ENCODE results near the gene ARHGAP8. TPM values are rescaled to one million over a fixed set of nuclear protein-coding genes. Genes with fewer than 3 reads are reported as not detected.

The ARHGAP8 gene
- total and polyA plus RNA-seq, 4 experiments from 2014 or later: 0.67 TPM; not detected in 3

- H3K4me3 Mint-ChIP-seq: no peak overlapping the region
- Histone ChIP-seq H3K9me3 (ENCODE audit: control insufficient read depth in 1 of 2, low read length in 2 of 2) (no peaks in the 10 kb centered on the region), H3K27ac (ENCODE audit: low read depth, low read length) (no peak overlapping the region), H3K4me3 (ENCODE audit: low read length in 2 of 2) (no peak overlapping the region), H3K36me3 (ENCODE audit: insufficient read depth, low read length) (no peaks in the 10 kb centered on the region), H3K27me3 (ENCODE audit: insufficient read depth, low read length) (no peaks in the 10 kb centered on the region), H3K4me1 (ENCODE audit: insufficient read depth, low read length) (no peaks in the 10 kb centered on the region)
- DNase-seq: no peak
- ChIA-PET POLR2A (ENCODE audit: partially characterized antibody) (no interaction called here), CTCF (ENCODE audit: partially characterized antibody) (no interaction called here)
- no peak overlapping the region for H3K27ac Mint-ChIP-seq
- H3K27me3 Mint-ChIP-seq: peaks cover 4 to 5% of the 10 kb centered on the region in 2 donors
- H3K36me3 Mint-ChIP-seq: no peaks in the 10 kb centered on the region
- H3K4me1 Mint-ChIP-seq: no peaks in the 10 kb centered on the region
- H3K9me3 Mint-ChIP-seq: peaks cover 0 to 2% (median 0%) of the 10 kb centered on the region in 8 donors
- intact Hi-C loops (cut with micrococcal nuclease): no loop called here
Observed at GRCh38 chr22:44862981-44863860, 110.8 kb downstream of the ARHGAP8 start.

GRCh38 chr22:44865193-44866057 lies 113.0 kb downstream of the ARHGAP8 start:
- no peaks in the 10 kb centered on the region for H3K4me1 Mint-ChIP-seq
- H3K4me3 Mint-ChIP-seq: no peak overlapping the region
- no peak overlapping the region for H3K4me3 ChIP-seq (ENCODE audit: low read length in 2 of 2)
- H3K27me3 ChIP-seq (ENCODE audit: insufficient read depth, low read length): no peaks in the 10 kb centered on the region
- H3K36me3 Mint-ChIP-seq: no peaks in the 10 kb centered on the region
- no peaks in the 10 kb centered on the region for H3K4me1 ChIP-seq (ENCODE audit: insufficient read depth, low read length)
- peaks cover 0 to 2% (median 0%) of the 10 kb centered on the region in 8 donors for H3K9me3 Mint-ChIP-seq
- H3K9me3 ChIP-seq (ENCODE audit: control insufficient read depth in 1 of 2, low read length in 2 of 2): no peaks in the 10 kb centered on the region
- H3K36me3 ChIP-seq (ENCODE audit: insufficient read depth, low read length): no peaks in the 10 kb centered on the region
- DNase-seq: no peak
- CTCF ChIA-PET (ENCODE audit: partially characterized antibody): no interaction called here
- no peak overlapping the region for H3K27ac ChIP-seq (ENCODE audit: low read depth, low read length)
- POLR2A ChIA-PET (ENCODE audit: partially characterized antibody): no interaction called here
- peaks cover 6% of the 10 kb centered on the region in 2 donors for H3K27me3 Mint-ChIP-seq
- H3K27ac Mint-ChIP-seq: no peak overlapping the region
- intact Hi-C loops (cut with micrococcal nuclease): no loop called here

GRCh38 chr22:44869196-44869595 lies 116.8 kb downstream of the ARHGAP8 start:
- no peaks in the 10 kb centered on the region for H3K4me1 Mint-ChIP-seq
- H3K27ac ChIP-seq (ENCODE audit: low read depth, low read length): no peak overlapping the region
- H3K4me3 ChIP-seq (ENCODE audit: low read length in 2 of 2): no peak overlapping the region
- no peaks in the 10 kb centered on the region for H3K9me3 ChIP-seq (ENCODE audit: control insufficient read depth in 1 of 2, low read length in 2 of 2)
- no peaks in the 10 kb centered on the region for H3K4me1 ChIP-seq (ENCODE audit: insufficient read depth, low read length)
- intact Hi-C loops (cut with micrococcal nuclease): no loop called here
- peaks cover 4 to 11% of the 10 kb centered on the region in 2 donors for H3K27me3 Mint-ChIP-seq
- no peaks in the 10 kb centered on the region for H3K36me3 ChIP-seq (ENCODE audit: insufficient read depth, low read length)
- no peak overlapping the region for H3K27ac Mint-ChIP-seq
- no peaks in the 10 kb centered on the region for H3K36me3 Mint-ChIP-seq
- no peak for DNase-seq
- H3K27me3 ChIP-seq (ENCODE audit: insufficient read depth, low read length): no peaks in the 10 kb centered on the region
- CTCF ChIA-PET (ENCODE audit: partially characterized antibody): no interaction called here
- POLR2A ChIA-PET (ENCODE audit: partially characterized antibody): interaction anchor here (0.6 kb wide), 1 partner anchor 53 kb away, joined by 3 read pairs; no protein-coding TSS in a partner anchor
- H3K9me3 Mint-ChIP-seq: peaks cover 0 to 12% (median 9%) of the 10 kb centered on the region in 8 donors
- H3K4me3 Mint-ChIP-seq: no peak overlapping the region

GRCh38 chr22:44870021-44870420 lies 117.6 kb downstream of the ARHGAP8 start:
- Histone ChIP-seq H3K9me3 (ENCODE audit: control insufficient read depth in 1 of 2, low read length in 2 of 2) (no peaks in the 10 kb centered on the region), H3K27me3 (ENCODE audit: insufficient read depth, low read length) (no peaks in the 10 kb centered on the region), H3K4me3 (ENCODE audit: low read length in 2 of 2) (no peak overlapping the region), H3K36me3 (ENCODE audit: insufficient read depth, low read length) (no peaks in the 10 kb centered on the region), H3K4me1 (ENCODE audit: insufficient read depth, low read length) (no peaks in the 10 kb centered on the region), H3K27ac (ENCODE audit: low read depth, low read length) (no peak overlapping the region)
- Mint-ChIP-seq H3K9me3 (peaks cover 0 to 12% (median 9%) of the 10 kb centered on the region in 8 donors), H3K27ac (no peak overlapping the region), H3K36me3 (no peaks in the 10 kb centered on the region), H3K4me1 (no peaks in the 10 kb centered on the region), H3K27me3 (peaks cover 4 to 9% of the 10 kb centered on the region in 2 donors), H3K4me3 (no peak overlapping the region)
- no peak for DNase-seq
- ChIA-PET CTCF (ENCODE audit: partially characterized antibody) (no interaction called here), POLR2A (ENCODE audit: partially characterized antibody) (no interaction called here)
- intact Hi-C loops (cut with micrococcal nuclease): no loop called here

GRCh38 chr22:44871782-44872181 lies 119.4 kb downstream of the ARHGAP8 start:
- Histone ChIP-seq H3K4me3 (ENCODE audit: low read length in 2 of 2) (no peak overlapping the region), H3K4me1 (ENCODE audit: insufficient read depth, low read length) (no peaks in the 10 kb centered on the region), H3K27me3 (ENCODE audit: insufficient read depth, low read length) (no peaks in the 10 kb centered on the region), H3K9me3 (ENCODE audit: control insufficient read depth in 1 of 2, low read length in 2 of 2) (no peaks in the 10 kb centered on the region), H3K36me3 (ENCODE audit: insufficient read depth, low read length) (no peaks in the 10 kb centered on the region), H3K27ac (ENCODE audit: low read depth, low read length) (no peak overlapping the region)
- ChIA-PET POLR2A (ENCODE audit: partially characterized antibody) (no interaction called here), CTCF (ENCODE audit: partially characterized antibody) (interaction anchor here (0.6 kb wide), 1 partner anchor 100 kb away, joined by 3 read pairs; no protein-coding TSS in a partner anchor)
- no peak for DNase-seq
- Mint-ChIP-seq H3K9me3 (peaks cover 0 to 13% (median 10%) of the 10 kb centered on the region in 8 donors), H3K27me3 (peaks cover 4 to 9% of the 10 kb centered on the region in 2 donors), H3K27ac (no peak overlapping the region), H3K4me3 (no peak overlapping the region), H3K36me3 (no peaks in the 10 kb centered on the region), H3K4me1 (no peaks in the 10 kb centered on the region)
- intact Hi-C loops (cut with micrococcal nuclease): no loop called here

GRCh38 chr22:44876921-44877320 lies 124.5 kb downstream of the ARHGAP8 start:
- H3K36me3 Mint-ChIP-seq: no peaks in the 10 kb centered on the region
- no peaks in the 10 kb centered on the region for H3K4me1 Mint-ChIP-seq
- peaks cover 0 to 10% (median 3%) of the 10 kb centered on the region in 8 donors for H3K9me3 Mint-ChIP-seq
- no peaks in the 10 kb centered on the region for H3K9me3 ChIP-seq (ENCODE audit: control insufficient read depth in 1 of 2, low read length in 2 of 2)
- no peak overlapping the region for H3K27ac ChIP-seq (ENCODE audit: low read depth, low read length)
- DNase-seq: no peak
- H3K36me3 ChIP-seq (ENCODE audit: insufficient read depth, low read length): no peaks in the 10 kb centered on the region
- H3K4me3 Mint-ChIP-seq: no peak overlapping the region
- H3K27me3 Mint-ChIP-seq: no peaks in the 10 kb centered on the region
- H3K27ac Mint-ChIP-seq: no peak overlapping the region
- ChIA-PET CTCF (ENCODE audit: partially characterized antibody) (no interaction called here), POLR2A (ENCODE audit: partially characterized antibody) (no interaction called here)
- H3K4me1 ChIP-seq (ENCODE audit: insufficient read depth, low read length): no peaks in the 10 kb centered on the region
- intact Hi-C loops (cut with micrococcal nuclease): no loop called here
- no peaks in the 10 kb centered on the region for H3K27me3 ChIP-seq (ENCODE audit: insufficient read depth, low read length)
- no peak overlapping the region for H3K4me3 ChIP-seq (ENCODE audit: low read length in 2 of 2)
